Stimulated activated CD4-positive, alpha-beta T cell treated with anti-CD3 and anti-CD28 coated beads, Interleukin-15, amount 100 ng/mL, for 24 hours (primary cell): ENCODE measurements around the gene SLAMF7.
"Not testable (repeated sequence)": the region's sequence is repeated elsewhere in the genome, so short reads cannot be mapped to it uniquely, and the experiment has no call there.

Experiments
- DNase-seq: peaks from one replicate; pipeline ENCODE4 v3.0.0-alpha.2; 2020

SLAMF7 gene, protein sequence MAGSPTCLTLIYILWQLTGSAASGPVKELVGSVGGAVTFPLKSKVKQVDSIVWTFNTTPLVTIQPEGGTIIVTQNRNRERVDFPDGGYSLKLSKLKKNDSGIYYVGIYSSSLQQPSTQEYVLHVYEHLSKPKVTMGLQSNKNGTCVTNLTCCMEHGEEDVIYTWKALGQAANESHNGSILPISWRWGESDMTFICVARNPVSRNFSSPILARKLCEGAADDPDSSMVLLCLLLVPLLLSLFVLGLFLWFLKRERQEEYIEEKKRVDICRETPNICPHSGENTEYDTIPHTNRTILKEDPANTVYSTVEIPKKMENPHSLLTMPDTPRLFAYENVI

DNA sequence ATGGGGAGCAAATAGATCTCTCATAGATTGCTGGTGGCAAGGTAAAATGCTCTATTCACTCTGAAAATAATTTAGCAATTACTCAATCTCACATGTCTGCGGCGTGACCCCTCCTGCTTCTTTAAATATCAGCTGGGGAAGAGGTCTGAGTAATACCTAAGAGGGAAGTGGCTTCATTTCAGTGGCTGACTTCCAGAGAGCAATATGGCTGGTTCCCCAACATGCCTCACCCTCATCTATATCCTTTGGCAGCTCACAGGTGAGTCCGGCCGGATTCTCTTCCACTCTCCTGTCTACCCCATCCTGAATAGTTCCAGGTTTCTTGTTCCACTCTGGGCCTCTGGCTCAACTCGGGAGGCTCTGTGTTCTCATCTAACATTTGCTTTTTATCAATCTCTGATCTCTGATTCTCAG lies at the start of gene SLAMF7:
Gene SLAMF7, plus strand, starts transcription at position 150 of the 414 bp plus-strand sequence. Its CDS starts 55 bp downstream, at position 205.
- peak; percentile 42 for DNase-seq

DNA sequence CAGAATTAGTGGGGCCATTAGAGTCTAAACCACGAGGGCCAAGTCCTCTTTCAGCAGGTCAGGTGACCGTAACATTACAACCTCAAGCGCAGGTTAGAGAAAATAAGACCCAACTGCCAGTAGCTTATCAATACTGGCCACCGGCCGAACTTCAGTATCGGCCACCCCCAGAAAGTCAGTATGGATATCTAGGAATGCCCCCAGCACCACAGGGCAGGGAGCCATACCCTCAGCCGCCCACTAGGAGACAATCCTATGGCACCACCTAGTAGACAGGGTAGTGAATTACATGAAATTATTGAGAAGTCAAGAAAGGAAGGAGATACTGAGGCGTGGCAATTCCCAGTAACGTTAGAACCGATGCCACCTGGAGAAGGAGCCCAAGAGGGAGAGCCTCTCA lies 46.7 kb upstream of the SLAMF7 start:
- not testable (repeated sequence) for DNase-seq

- no peak for DNase-seq
Observed at GRCh38 chr1:160702100-160702499, 36.9 kb upstream of the SLAMF7 start.

GRCh38 chr1:160704250-160704649 lies 34.8 kb upstream of the SLAMF7 start:
- no peak for DNase-seq

DNA sequence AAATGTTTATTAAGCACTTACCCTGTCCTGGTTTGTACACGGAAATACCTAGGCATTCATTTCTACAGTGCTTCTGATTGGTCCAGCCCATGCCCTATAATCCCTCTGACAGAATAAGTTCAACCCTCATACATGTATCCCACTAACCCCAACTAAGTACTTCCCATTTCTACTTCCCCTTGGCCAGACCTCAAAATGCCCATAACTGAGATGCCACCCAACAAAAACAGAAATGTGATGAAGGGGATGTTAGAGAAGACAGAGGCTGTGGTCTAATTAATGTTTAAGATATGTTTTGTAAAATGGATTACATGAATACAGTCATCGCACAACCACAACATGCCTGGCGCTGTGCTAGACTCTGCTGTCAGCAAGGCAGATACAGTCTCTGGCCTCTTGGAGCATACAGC lies 33.8 kb upstream of the SLAMF7 start:
- not testable (repeated sequence) for DNase-seq

DNA sequence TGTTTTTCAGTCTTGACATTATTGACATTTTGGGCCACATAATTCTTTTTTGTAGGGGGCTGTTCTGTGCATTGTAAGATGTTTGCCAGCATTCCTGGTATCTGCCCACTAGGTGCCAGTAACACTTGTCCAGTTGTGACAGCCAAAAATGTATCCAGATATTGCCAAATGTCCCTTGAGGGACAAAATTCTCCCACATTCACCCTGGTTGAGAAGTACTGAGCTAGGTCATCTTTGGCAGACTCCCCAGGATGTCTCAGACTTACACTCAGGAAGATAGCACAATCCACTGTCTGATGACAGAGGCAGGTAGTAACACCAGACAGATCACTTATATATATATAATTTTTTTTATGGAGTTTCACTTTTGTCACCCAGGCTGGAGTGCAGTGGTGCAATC lies 33.3 kb upstream of the SLAMF7 start:
- DNase-seq, result no peak

GRCh38 chr1:160706526-160707235 lies 32.4 kb upstream of the SLAMF7 start:
- DNase-seq, result no peak

DNA sequence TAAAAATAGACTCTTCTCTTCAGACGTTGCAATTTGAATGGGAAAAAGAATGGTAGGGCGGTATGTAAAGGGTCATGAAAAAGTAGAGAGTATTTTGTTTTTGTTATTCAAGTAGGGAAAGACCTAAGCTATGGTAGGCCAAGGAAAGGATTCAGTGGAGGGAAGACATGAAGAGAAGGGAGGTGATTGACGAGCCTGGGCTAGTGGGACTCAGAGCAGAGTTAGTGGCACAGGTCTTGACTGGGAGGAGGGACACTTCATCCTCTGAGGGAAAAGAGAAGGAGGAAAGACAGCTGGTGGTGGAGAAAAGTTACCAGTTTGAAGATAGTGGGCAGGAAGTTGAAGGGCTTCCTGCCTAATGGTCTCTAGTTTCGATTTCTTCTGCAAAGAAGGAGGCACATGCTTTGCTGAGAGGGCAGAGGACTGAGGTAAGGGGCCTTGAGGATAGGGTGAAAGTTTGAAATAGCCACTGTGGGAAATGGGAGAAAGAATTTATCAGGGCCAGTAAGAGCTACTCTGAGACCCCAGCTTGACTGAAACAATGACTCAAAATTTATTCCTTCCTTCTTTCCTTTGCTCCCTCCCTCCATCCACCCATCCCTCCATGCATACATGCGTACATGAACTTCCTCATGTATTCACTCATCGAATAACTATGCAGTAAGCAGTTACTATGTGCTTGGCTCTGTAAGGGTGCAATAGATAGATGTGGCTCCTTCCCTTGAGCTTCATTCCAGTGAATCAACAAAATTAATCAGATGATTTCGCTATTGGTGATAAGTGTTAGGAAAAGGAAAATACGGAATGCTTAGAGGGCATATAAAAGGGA lies 31.6 kb upstream of the SLAMF7 start:
- no peak for DNase-seq

DNA sequence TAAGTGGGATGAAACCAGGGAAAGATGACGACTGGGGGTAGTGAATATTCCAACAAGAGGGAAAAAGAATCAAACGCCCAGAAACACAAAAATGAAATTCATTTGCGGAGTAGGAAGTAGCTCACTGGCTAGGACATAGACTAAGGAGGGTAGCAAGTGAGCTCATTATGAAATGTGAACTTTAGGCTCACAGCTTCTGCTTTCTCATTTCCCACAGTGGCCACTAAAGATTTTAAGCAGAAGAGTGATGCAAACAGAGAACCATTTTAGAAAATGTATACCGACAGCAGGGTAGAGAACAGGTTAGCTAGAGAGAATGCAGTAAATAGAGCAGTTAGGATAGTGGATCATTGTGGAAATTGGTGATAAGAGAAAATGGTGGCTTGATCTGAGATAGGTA lies 30.9 kb upstream of the SLAMF7 start:
- DNase-seq, result no peak

DNA sequence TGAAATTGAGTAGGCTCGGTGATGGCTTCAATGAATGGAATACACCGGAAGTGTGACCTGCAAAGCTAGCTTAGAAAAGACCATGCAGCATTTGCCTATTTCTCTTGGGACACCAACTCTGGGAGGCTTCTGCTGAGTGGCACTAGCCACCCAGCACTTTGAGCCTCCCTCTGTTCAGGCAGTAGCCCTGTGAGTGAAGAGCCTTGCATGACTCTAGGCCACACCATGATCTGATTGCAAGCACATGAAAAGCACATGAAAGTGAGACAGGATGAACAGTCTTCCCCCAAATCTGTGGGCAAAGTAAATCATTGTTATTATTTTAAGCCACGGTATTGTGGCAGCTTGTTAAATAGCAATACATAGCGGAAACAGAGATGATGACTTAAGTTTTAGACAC lies 30.2 kb upstream of the SLAMF7 start:
- peak; percentile 49 for DNase-seq

- DNase-seq, result no peak
Observed at GRCh38 chr1:160709715-160710114, 29.3 kb upstream of the SLAMF7 start.

DNA sequence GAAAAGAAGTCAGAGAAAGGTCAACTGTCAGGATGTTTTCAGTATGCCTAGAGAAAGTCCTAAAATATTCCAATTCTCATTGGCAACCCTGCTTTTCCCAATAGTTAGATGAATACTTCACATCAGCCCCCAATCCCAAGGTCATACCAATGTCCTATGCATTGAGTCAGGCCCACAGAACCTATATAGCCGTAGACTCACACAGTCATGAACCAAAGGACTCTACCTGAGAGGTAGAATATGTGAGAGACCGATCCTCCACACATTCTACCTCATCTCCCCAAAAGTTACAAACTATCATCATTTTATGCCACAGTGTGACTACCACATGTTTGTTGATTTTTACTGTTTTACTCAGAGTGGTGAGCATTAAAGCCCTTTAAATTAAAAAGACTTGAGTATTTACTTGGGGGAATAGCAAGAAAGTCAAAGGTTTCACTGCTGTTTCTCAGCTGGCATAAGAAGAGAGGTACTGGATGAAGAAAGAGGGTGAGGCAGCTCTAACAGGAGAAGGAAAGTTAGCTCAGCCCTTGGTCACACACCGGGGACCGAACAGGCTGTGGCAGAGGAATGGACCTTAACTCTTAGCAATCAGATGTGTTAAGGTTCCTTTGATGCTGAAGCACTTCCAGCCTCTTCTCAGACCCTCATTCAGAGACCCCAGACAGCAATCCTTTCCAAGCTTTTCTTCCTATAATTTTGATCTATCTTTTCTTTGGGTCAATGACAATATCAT lies 28.4 kb upstream of the SLAMF7 start:
- DNase-seq, result no peak

- no peak for DNase-seq
Observed at GRCh38 chr1:160711276-160711601, 27.8 kb upstream of the SLAMF7 start.

GRCh38 chr1:160711602-160712311 lies 27.3 kb upstream of the SLAMF7 start, which contains the start of gene CD48:
TSS of gene CD48 (minus strand) at chr1:160711822. CDS start at chr1:160711763, 59 bp downstream.
- peak; percentile 69 for DNase-seq

DNA sequence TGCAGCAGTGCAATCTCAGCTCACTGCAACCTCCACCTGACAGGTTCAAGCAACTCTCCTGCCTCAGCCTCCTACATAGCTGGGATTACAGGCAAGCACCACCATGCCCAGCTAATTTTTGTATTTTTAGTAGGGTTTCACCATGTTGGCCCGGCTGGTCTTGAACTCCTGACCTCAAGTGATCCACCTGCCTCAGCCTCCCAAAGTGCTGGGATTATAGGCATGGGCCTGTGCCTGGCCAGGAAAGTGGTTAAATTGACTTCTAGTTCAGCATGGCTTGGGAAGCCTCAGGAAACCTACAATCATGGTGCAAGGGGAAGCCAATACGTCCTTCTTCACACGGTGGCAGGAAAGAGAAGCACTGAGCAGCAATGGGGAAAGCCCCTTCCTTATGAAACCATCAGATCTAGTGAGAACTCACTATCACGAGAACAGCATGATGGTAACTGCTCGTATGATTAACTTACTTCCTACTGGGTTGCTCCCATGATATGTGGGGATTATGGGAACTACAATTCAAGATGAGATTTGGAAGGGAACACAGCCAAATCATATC lies 26.4 kb upstream of the SLAMF7 start:
- DNase-seq, result peak; percentile 55

DNA sequence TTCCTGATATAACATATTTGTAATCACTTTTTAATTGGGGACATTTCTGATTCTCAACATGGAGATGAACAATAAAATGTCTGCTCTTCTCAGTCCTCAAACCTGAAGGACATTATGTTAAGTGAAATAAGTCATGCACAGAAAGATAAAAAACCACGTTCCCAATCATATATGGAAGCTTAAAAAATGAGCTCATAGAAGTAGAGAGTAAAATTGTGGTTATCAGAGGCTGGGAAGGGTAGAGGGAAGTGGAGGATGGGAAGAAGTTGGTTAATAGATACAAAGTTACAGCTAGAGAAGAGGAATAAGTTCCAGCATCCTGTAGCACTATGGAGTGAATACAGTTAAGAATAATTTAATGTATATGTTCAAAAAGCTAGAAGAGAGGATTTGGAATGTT lies 25.9 kb upstream of the SLAMF7 start:
- no peak for DNase-seq

- not testable (repeated sequence) for DNase-seq
Observed at GRCh38 chr1:160714034-160714648, 24.9 kb upstream of the SLAMF7 start.

DNA sequence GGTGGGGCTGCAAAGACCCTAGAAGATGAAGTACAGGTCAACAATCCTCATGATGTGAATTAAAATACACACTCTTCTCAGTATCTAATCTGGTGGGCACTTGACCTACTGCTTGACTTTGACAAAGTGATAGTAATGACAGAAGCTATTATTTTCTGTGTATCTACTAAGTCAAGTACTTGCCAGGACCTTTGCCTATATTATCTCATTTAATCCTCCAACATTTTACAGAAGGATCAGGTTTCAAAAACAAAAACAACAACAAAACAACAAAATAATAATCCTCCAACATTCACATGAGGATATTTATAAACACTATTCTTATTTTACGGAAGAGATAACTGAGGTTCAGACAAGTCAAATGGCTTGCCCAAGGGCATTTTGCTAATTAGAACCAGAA lies 23.0 kb upstream of the SLAMF7 start:
- DNase-seq, result no peak

DNA sequence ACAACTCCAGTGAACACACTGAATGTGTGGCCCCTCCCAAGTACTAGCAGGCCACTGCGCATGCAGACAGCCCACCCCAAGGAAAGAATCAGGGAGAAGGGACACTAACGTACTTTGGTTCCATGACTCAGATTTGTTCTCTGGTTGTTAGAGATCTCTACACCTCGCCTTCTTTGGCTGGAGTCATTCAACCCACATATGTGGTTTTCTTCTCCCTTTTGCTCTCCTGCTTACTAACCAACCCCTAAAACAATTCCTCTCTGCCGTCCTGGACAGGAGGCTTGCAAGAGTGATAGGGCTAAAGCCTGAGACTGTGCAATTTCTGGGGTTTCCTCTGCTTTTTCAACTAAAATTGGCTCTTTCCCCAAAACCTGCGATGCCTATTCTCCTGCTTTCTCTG lies 21.7 kb upstream of the SLAMF7 start:
- no peak for DNase-seq

GRCh38 chr1:160718210-160718609 lies 20.8 kb upstream of the SLAMF7 start:
- no peak for DNase-seq

GRCh38 chr1:160720356-160721085 lies 18.5 kb upstream of the SLAMF7 start:
- DNase-seq, result no peak
